Fibroblast of skin of scalp (primary cell): ENCODE results near the gene C17orf107.

Experiments
- DNase-seq: peaks from one replicate; pipeline ENCODE4 v3.0.0-alpha.2; 2013

C17orf107 gene

DNA sequence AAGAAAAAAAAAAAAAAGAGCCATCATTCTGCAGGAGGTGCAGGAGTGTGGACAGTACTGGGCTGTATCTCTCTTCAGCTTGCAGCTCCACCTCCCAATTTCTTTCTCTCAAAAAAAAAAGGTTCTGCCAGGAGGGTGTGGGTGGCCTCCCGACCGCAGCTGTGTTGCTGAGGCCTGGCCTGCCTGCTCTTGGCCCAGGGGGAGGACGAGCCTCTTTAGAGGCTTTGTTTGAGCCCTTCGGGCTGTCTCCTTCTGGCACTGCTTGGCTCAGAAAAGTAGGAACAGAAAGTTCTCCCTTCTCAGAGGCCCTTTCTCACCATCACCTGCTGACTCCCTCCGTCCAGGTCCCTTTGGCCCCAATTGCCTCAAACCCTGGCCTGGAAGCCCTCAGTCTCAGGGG, 22.2 kb upstream of the C17orf107 start:
- DNase-seq = no peak

DNA sequence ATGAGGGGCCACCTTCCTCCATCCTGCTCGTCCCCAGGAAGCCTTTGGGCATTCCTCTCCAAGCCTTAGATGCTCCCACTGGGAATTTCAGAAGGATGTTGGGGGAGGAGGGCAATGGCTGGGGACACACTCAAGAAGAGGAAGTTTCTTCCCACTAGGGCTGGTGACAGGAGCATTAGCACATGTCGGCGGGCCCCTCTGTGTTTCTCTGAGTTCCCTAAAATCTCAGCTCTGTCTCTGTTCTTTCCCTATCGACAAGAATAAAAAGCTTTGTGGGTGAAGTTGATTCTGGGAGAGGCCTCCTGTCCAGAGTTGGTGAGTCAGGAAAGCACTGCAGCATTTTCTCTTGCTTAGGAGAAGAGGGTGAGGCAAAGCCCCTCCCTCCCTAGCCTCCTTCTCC, 19.7 kb upstream of the C17orf107 start:
- no peak for DNase-seq

DNA sequence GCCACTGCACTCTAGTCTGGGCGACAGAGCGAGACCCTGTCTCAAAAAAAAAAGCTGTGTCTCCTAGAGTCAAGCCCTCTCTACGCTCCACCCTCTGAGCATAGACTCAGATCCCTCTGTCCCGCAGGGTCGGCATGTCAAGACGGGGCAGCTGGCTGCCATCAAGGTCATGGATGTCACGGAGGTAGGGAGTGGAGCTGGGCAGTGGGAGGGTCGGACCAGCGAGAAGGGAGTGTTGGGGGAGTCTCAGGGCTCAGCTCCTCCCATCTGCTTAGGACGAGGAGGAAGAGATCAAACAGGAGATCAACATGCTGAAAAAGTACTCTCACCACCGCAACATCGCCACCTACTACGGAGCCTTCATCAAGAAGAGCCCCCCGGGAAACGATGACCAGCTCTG, 18.5 kb upstream of the C17orf107 start:
- DNase-seq = no peak

DNA sequence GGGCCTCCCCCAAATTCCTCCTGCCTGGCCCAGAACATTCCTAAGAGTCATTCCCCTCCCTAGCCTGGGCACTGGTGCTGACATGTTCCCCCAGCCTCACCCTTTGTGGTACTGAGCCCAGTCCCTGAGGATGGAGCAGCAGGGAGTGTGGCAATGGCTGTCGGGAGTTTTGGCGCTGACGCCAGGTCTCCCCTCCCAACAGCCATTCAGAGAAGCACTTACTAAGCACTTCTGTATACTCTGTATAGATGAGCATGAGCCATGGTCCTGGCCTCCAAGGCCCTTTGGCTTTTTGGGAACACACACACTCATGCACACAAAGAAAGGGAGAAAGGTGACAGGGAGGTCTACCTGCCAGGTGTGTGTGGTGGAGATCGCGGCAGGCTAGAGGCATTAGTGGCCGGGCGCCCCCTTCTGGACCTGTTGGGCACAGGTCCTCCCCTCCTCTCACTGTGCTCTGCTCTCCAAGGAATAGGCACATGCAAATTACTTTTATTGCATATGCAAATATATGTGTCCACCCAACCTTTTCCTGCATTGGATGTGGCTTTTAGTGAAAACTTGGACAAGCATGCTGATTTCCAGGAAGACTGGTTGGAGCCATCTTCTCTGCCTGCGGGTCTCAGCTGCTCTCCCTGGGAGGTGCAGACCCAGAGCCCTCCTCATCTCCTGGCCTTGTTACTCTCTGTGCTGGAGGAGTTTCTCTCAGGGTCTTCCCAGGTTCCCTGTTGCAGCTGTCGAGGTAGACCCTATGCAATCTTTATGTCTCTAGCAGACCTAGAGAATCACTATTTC, 17.4 kb upstream of the C17orf107 start:
- DNase-seq = peak; percentile 17

DNA sequence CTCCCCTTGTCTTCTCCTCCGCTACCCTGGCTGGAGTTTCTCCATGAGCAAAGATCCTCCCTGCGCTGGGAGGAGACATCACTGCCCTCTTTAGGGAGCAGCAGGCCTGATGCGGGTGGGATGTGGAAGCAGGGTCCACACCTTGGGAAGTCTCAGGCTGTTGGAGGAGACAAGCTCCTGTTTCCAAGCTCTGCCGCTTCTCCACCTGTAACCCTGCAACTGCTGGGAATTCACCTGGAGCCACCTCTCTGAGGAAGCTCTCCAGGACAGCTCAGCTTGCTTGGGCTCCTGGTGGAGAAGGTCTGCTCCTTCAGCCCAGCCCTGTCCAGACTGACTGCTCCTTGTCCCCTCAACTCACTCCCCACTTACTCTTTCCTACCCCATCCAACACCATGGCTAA, 14.8 kb upstream of the C17orf107 start:
- no peak for DNase-seq

DNA sequence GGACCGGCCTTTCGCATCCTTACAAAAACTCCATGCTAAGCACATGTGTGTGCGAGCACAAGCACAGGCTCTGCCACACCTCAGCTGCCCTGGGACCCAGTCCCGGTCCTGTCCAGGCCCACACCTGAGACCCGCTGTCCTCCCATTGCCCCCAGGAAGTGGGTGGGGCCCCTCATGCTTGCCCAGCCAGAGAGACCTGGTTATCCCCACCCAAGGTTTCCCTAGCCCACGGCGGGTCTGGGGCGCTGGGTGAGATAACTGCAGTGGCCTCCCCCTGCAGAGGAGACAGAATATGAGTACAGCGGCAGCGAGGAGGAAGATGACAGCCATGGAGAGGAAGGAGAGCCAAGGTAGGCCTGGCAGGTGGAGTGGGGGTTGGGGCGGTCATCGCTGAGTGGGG, 12.5 kb upstream of the C17orf107 start:
- DNase-seq = no peak

DNA sequence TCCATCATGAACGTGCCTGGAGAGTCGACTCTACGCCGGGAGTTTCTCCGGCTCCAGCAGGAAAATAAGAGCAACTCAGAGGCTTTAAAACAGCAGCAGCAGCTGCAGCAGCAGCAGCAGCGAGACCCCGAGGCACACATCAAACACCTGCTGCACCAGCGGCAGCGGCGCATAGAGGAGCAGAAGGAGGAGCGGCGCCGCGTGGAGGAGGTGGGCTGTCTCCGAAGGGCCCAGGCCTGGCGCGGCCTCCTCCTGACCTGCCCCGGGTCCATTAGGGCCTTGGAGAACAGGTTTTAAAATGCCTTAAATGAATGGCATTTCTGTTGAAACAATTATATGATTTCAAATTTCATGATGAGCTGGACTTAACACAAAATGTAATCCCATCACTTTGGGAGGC, 11.8 kb upstream of the C17orf107 start:
- no peak for DNase-seq

DNA sequence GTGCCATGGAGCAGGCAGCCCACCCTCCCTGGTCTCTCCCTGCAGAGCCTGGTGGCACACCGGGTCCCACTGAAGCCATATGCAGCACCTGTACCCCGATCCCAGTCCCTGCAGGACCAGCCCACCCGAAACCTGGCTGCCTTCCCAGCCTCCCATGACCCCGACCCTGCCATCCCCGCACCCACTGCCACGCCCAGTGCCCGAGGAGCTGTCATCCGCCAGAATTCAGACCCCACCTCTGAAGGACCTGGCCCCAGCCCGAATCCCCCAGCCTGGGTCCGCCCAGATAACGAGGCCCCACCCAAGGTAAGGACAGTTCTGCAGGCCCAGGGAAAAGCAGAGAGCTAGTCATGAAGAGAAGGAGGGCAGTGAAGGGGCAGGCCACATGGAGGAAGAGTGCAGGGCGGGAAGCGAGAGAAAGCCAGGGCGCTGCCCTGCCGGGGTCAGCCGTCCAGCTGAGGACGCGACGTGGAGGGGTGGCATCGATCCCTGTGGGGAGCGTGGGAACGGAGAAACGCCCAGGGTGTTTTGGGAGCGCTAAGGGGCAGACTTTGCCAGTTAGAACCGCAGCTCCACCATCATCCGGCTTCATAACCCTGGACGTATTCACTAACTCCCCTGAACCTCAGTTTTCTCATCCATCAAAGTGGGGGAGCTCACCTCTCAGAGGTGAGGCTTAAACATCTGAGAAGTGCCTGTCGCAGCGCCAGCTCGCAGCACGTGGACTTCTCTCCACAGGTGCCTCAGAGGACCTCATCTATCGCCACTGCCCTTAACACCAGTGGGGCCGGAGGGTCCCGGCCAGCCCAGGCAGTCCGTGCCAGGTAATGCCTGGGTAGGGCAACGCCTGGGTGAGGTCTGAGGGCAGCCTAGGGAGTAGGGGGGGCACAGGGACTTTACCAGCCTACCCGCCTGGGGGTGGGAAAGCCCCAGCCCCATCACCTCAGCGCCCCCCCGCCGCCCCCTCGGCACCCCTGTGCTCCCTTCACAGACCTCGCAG, 7.6 kb upstream of the C17orf107 start:
- no peak for DNase-seq

DNA sequence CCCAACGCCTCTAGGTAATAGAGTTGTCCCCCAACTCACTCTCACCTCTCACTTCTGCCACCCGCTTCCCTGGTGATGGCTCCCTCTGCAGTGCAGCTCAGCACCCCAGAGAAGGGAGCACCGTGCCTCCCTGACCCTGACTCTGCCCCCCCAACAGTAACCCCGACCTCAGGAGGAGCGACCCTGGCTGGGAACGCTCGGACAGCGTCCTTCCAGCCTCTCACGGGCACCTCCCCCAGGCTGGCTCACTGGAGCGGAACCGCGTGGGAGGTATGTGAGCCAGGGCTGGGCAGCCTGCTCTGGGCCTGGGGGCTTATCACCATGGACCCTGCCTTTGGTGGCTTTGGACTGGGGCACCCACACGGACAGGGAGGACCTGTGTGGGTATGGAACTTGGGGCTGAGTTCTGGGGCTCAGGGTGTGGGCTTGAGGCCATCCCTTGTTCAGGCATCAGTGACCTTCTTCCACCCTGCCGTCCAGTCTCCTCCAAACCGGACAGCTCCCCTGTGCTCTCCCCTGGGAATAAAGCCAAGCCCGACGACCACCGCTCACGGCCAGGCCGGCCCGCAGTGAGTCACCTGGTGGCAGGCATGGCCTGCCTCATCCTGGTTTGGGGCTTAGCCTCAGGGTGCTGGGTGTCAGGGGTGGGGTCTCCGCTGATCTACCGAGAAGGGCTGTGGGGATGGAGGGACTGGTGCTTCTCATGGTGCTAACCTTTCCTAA, 6.7 kb upstream of the C17orf107 start:
- no peak for DNase-seq

DNA sequence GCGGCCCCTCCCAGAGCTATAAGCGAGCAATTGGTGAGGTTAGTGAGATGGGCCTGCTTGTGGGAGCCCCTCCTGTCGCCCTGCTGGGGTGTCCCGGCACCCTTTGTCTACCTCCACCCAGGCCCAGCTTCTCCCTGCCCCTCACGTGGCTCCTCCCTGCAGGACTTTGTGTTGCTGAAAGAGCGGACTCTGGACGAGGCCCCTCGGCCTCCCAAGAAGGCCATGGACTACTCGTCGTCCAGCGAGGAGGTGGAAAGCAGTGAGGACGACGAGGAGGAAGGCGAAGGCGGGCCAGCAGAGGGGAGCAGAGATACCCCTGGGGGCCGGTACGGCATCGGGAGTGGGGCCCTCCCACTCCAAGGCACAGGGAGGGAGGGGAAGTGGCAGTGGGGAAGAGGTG, 6.1 kb upstream of the C17orf107 start:
- no peak for DNase-seq

DNA sequence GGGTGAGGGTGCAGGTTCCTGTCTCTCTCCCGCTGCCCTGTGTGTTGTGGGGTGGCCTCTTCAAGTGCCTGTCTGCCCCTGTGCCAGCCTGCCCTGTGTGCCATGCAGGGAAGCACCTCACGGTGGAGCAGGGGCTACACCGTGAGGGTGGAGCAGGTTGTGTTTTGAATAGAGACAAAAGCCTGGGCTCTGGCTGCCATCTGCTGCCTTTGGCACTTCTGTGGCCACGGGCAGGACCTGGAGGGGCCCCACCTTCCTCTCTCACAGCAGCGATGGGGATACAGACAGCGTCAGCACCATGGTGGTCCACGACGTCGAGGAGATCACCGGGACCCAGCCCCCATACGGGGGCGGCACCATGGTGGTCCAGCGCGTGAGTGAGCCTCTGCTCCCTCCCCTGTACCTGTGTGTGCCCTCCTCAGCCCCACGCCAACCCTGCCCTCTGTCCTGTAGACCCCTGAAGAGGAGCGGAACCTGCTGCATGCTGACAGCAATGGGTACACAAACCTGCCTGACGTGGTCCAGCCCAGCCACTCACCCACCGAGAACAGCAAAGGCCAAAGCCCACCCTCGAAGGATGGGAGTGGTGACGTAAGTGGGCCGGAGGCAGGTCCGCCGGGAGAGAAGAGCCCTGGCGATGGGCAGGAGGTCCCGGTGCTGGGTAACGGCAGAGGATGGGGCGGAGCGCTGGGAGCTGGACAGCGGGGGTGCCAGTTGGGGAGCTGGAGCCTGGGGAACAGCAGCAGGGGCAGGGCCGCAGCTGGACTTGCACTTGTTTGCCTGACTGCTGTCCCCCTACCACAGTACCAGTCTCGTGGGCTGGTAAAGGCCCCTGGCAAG, 5.4 kb upstream of the C17orf107 start:
- DNase-seq = no peak

DNA sequence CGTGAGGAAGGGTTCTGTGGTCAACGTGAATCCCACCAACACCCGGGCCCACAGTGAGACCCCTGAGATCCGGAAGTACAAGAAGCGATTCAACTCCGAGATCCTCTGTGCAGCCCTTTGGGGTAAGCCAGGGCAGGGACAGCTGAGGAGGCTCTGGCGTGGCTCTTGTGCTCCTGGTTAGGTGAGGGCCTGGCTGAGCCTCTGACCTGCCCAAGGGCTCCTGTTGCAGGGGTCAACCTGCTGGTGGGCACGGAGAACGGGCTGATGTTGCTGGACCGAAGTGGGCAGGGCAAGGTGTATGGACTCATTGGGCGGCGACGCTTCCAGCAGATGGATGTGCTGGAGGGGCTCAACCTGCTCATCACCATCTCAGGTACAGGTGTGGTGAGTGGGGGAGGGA, 4.2 kb upstream of the C17orf107 start:
- DNase-seq = no peak

DNA sequence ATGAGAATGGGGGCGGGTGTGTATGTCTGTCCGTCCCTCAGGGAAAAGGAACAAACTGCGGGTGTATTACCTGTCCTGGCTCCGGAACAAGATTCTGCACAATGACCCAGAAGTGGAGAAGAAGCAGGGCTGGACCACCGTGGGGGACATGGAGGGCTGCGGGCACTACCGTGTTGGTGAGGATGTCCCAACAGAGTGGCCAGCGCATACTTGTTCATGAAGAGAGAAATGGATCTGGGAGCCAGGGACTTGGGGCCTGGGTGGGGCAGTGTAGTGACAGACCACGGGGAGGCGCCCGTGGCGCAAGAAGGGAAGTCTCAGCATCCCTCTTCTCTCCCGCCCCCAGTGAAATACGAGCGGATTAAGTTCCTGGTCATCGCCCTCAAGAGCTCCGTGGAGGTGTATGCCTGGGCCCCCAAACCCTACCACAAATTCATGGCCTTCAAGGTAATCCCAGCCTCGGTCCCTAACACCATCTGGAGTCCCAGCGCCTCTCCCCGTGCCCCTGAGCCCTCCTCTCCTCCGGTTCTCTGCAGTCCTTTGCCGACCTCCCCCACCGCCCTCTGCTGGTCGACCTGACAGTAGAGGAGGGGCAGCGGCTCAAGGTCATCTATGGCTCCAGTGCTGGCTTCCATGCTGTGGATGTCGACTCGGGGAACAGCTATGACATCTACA, 3.5 kb upstream of the C17orf107 start:
- no peak for DNase-seq

DNA sequence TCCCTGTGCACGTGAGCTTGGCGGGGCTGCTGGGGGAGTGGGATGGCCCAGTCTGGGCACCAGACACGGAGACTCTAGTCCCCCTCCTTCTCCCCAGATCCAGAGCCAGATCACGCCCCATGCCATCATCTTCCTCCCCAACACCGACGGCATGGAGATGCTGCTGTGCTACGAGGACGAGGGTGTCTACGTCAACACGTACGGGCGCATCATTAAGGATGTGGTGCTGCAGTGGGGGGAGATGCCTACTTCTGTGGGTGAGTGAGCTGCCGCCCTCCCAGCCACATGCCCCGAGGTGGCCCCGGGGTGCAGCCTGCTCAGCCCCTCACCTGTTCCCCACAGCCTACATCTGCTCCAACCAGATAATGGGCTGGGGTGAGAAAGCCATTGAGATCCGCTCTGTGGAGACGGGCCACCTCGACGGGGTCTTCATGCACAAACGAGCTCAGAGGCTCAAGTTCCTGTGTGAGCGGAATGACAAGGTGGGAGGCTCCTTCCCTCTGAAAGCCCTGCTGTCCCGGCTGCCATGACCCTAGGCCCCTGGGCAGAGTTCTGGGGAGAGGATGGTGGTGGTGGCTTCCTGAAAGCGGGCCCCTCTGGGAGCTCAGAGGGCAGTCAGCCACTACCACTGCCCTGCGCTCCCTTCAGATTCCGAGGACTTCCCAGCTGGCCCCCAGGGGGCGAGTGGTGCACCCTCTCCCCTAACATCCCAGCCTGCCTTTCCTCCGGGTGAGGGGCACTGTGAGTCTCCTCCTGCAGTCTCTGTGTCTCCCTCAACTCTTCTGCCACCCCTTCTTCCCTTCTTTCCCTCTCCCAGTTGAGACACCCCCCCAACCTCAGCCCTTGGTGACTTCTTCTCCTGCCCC, 2.8 kb upstream of the C17orf107 start:
- no peak for DNase-seq

DNA sequence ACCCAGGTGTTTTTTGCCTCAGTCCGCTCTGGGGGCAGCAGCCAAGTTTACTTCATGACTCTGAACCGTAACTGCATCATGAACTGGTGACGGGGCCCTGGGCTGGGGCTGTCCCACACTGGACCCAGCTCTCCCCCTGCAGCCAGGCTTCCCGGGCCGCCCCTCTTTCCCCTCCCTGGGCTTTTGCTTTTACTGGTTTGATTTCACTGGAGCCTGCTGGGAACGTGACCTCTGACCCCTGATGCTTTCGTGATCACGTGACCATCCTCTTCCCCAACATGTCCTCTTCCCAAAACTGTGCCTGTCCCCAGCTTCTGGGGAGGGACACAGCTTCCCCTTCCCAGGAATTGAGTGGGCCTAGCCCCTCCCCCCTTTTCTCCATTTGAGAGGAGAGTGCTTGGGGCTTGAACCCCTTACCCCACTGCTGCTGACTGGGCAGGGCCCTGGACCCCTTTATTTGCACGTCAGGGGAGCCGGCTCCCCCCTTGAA, 2.1 kb upstream of the C17orf107 start:
- DNase-seq = no peak

DNA sequence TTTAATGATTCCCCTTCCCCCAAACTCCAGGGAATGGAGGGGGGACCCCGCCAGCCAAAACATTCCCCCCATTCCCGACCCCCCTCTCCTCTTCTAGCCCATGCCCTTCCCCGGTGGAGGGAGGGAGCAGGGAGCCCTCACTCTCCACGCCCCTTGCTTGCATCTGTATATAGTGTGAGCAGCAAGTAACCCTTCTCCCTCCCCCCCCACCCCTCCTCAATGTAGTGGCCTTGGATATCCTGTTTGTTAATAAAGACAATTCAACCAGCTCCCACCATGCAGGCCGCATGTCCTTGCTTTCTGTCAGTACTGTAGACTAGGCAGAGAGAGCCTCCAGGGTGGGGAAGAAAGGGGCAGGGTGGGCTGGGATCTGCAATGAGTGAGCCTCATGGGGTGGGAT, 1.6 kb upstream of the C17orf107 start:
- DNase-seq = no peak

DNA sequence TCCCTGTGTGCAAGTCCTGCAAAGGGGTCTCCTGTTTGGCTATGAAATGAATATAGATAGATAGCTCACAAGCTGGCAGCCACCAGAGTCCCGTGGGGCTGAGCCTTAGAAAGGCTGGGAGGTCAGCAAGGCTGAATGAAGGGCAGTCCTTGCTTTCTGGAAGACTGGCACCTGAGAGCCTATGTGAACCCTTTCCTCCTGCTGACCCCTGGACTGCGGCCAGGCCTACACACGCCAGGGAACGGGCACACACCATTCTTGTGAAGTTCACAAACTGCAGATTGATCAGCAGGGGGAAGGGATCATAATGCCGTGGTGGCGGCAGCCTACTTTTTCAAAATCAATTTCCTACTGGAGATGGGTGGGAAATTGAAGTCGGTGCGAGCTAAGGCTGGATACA, 985 bp upstream of the C17orf107 start:
- DNase-seq = no peak

DNA sequence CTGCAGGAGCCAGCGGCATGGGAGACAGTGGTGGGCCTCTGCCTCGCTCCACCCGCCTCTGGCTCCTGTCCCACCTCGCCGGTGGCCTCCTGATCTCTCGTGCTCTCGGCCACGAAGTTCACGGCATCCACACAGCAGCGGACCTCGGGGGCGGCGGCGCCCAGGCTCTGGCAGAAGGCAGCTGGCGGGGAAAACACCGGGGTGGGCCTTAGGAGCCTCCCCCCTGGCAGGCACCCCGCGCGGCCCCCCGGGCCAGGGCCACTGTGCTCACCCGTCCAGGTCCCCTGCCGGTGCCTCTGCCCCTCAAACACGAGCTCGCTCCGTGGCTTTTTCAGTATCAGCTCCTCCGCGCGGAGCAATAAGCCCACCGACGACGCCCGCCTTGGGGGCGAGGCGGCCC, 409 bp upstream of the C17orf107 start:
- no peak for DNase-seq

DNA sequence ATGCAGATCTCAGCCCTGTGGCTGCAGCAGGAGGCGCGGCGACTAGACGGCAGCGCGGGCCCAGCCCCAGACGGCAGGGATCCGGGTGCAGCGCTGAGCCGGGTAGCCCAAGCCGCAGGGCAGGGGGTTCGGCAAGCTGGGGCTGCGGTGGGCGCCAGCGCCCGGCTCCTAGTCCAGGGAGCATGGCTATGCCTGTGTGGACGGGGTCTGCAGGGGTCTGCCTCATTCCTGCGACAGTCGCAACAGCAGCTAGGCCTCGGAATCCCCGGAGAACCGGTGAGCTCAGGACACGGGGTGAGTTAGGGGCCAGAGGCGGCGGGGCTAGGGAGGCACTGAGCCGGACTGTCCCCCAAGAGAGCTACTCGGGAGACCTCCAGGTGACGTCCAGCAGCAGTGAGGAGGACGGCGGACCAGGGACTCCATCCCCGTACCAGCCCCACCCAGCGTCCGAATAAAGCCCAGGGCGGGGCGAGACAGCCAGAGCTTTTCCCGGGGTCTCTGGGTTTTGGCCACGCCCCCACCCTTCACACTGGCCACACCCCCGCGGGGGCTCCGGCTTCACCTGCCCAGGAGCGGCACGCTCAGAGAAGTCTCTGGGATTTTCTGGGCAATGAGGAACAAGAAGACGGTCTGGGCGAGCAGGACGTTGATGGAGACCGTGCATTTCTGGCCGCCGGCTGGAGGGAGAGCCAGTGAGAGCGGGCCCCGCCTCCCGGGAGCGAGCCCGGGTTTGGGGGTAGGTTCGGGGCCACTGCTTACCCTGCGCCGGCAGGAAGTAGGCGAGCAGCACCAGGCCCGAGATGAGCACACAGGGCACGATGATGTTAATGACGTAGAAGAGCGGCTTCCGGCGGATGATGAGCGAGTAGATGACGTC, 1.1 kb downstream of the C17orf107 start:
- peak; percentile 24 for DNase-seq
